Activated B cell treated with CpG ODN at 0.5 μM for 24 hours (primary cell): ENCODE measurements around the gene BNC2. TPM values are rescaled to one million over a fixed set of nuclear protein-coding genes. Genes with fewer than 3 reads are reported as not detected.

Experiments
- ATAC-seq: fragments of 200-7000 bp; cut with Tn5 transposase; one replicate; pipeline ENCODE4 v1.10.0; 2021; ENCODE audit warnings: low read depth, mild to moderate bottlenecking, moderate library complexity
- CTCF ChIA-PET: fragments of 350-600 bp; sonication (Branson Sonifier 250); formaldehyde crosslinking; loops from one replicate; lab custom pipeline; 2021; ENCODE audit warnings: antibody characterized with exemption; lab: Charles Lee
- POLR2A ChIA-PET: fragments of 350-600 bp; sonication (Branson Sonifier 250); formaldehyde crosslinking; loops from one replicate; lab custom pipeline; 2021; ENCODE audit warnings: antibody characterized with exemption; lab: Charles Lee
- DNase-seq: peaks from one replicate; pipeline ENCODE4 v3.0.0; 2022
- H3K27ac Mint-ChIP-seq: one replicate; pipeline ENCODE4 v1.8.0; 2020; ENCODE audit warnings: mixed read lengths
- H3K27me3 Mint-ChIP-seq: one replicate; pipeline ENCODE4 v1.8.0; 2021; ENCODE audit warnings: mixed read lengths
- H3K36me3 Mint-ChIP-seq: one replicate; pipeline ENCODE4 v1.8.0; 2021; ENCODE audit warnings: low read depth, mixed read lengths
- H3K4me1 Mint-ChIP-seq: one replicate; pipeline ENCODE4 v1.8.0; 2021; ENCODE audit warnings: mixed read lengths
- H3K4me3 Mint-ChIP-seq: one replicate; pipeline ENCODE4 v1.8.0; 2020; ENCODE audit warnings: mild to moderate bottlenecking, mixed read lengths
- H3K9me3 Mint-ChIP-seq: one replicate; pipeline ENCODE4 v1.8.0; 2020; ENCODE audit warnings: mixed read lengths
- intact Hi-C: fragments of 100-400 bp; cut with micrococcal nuclease; formaldehyde crosslinking; loops from one replicate; pipeline ENCODE4 v1.15.1; 2024
- total RNA-seq: library from RNA; stranded (reverse); gene quantifications from 2 replicates; pipeline ENCODE4 v1.2.3, GENCODE V29; 2022
- TF ChIP-seq, protein P1 (sequence below): fragments of 200-600 bp; IDR thresholded peaks from one replicate; pipeline ENCODE4 v1.8.0; 2022; ENCODE audit warnings: antibody characterized with exemption, mild to moderate bottlenecking

The BNC2 gene
- total RNA-seq, 1 donor from 2014 or later, result not detected

- ATAC-seq, result no peak
- ChIA-PET CTCF (no interaction called here), POLR2A (no interaction called here)
- Mint-ChIP-seq H3K27me3 (no peaks in the 10 kb centered on the region), H3K36me3 (no peaks in the 10 kb centered on the region), H3K4me1 (no peaks in the 10 kb centered on the region), H3K4me3 (no peak overlapping the region), H3K9me3 (peaks cover 2% of the 10 kb centered on the region), H3K27ac (no peak overlapping the region)
- no peak for DNase-seq
- intact Hi-C loops, result no loop called here
- TF ChIP-seq, protein P1, sequence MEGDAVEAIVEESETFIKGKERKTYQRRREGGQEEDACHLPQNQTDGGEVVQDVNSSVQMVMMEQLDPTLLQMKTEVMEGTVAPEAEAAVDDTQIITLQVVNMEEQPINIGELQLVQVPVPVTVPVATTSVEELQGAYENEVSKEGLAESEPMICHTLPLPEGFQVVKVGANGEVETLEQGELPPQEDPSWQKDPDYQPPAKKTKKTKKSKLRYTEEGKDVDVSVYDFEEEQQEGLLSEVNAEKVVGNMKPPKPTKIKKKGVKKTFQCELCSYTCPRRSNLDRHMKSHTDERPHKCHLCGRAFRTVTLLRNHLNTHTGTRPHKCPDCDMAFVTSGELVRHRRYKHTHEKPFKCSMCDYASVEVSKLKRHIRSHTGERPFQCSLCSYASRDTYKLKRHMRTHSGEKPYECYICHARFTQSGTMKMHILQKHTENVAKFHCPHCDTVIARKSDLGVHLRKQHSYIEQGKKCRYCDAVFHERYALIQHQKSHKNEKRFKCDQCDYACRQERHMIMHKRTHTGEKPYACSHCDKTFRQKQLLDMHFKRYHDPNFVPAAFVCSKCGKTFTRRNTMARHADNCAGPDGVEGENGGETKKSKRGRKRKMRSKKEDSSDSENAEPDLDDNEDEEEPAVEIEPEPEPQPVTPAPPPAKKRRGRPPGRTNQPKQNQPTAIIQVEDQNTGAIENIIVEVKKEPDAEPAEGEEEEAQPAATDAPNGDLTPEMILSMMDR, result no peak
Measured at GRCh38 chr9:16429671-16430070, 440.8 kb downstream of the BNC2 start.

DNA sequence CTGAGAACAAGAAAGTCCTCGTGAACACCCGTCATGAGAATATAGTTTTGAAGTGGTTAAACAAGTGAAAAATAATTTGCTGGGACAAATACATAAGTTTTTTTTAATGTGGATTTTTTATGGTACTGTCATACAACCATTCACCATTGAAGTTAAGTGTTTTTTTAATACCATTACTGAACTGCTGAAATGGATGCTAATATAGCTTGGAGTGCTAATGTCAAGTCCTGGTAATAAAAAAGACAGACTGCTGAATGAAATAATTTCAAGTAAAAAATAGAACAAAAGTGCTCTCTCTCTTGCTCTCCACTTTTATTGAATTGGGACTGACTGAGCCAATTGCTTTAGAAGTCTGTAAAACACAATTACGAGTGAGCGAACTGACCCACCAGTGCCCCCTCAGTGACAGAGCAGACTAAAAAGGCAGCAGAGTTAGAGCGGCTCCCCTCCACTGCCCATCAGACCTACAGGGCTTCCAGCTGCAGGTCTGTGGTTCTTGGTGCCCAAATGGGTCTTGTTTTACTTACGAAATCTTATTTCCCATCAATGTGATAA is 442.5 kb downstream of the BNC2 start:
- no peaks in the 10 kb centered on the region for H3K36me3 Mint-ChIP-seq
- intact Hi-C loops, result no loop called here
- no peak overlapping the region for H3K4me3 Mint-ChIP-seq
- TF ChIP-seq, protein P1, result no peak
- POLR2A ChIA-PET, result no interaction called here
- CTCF ChIA-PET, result no interaction called here
- DNase-seq, result no peak
- no peak overlapping the region for H3K27ac Mint-ChIP-seq
- ATAC-seq, result no peak
- H3K4me1 Mint-ChIP-seq, result no peaks in the 10 kb centered on the region
- H3K9me3 Mint-ChIP-seq, result no peaks in the 10 kb centered on the region
- no peaks in the 10 kb centered on the region for H3K27me3 Mint-ChIP-seq

DNA sequence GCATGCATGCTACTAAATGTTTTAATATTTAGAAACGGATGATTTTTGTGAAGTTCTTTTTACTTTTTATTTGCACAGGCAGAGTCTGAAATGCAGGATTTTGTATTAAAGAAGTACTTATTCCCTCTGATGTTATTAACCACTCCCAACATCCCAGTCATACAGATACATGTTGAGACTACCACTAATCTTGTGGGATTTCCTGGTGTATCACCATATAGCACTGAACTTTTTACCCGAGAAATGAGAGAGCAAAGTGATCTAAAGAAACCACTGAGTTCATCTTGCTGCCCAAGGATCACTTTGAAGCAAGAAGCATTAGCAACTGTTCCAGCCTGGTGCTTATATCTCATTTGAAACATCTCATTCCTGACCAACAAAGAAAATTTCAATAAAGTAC is 443.8 kb downstream of the BNC2 start:
- intact Hi-C loops, result no loop called here
- Mint-ChIP-seq H3K27ac (no peak overlapping the region), H3K36me3 (no peaks in the 10 kb centered on the region), H3K4me3 (no peak overlapping the region), H3K9me3 (no peaks in the 10 kb centered on the region), H3K4me1 (no peaks in the 10 kb centered on the region), H3K27me3 (no peaks in the 10 kb centered on the region)
- TF ChIP-seq, protein P1, result no peak
- ChIA-PET CTCF (no interaction called here), POLR2A (no interaction called here)
- DNase-seq (no peak), ATAC-seq (no peak)

- H3K4me1 Mint-ChIP-seq, result no peaks in the 10 kb centered on the region
- DNase-seq (no peak), ATAC-seq (no peak)
- TF ChIP-seq, protein P1, result no peak
- CTCF ChIA-PET, result no interaction called here
- no peak overlapping the region for H3K4me3 Mint-ChIP-seq
- H3K36me3 Mint-ChIP-seq, result no peaks in the 10 kb centered on the region
- H3K27ac Mint-ChIP-seq, result no peak overlapping the region
- H3K27me3 Mint-ChIP-seq, result no peaks in the 10 kb centered on the region
- intact Hi-C loops, result no loop called here
- H3K9me3 Mint-ChIP-seq, result no peaks in the 10 kb centered on the region
- POLR2A ChIA-PET, result no interaction called here
Measured at GRCh38 chr9:16425562-16426231, 444.8 kb downstream of the BNC2 start.

GRCh38 chr9:16422114-16422513 is 448.4 kb downstream of the BNC2 start:
- ATAC-seq (no peak), DNase-seq (no peak)
- H3K4me1 Mint-ChIP-seq, result no peaks in the 10 kb centered on the region
- no peaks in the 10 kb centered on the region for H3K36me3 Mint-ChIP-seq
- H3K27me3 Mint-ChIP-seq, result no peaks in the 10 kb centered on the region
- TF ChIP-seq, protein P1, result no peak
- no peak overlapping the region for H3K4me3 Mint-ChIP-seq
- POLR2A ChIA-PET, result no interaction called here
- intact Hi-C loops, result loop anchor here (5.0 kb wide), 1 partner anchor 150 kb away; no protein-coding TSS in a partner anchor
- no peak overlapping the region for H3K27ac Mint-ChIP-seq
- CTCF ChIA-PET, result no interaction called here
- H3K9me3 Mint-ChIP-seq, result no peaks in the 10 kb centered on the region
